NAMALWA (cell line): ENCODE data around the gene CD8B.
A peak's percentile ranks its signal among the peaks of the same experiment; 100 is the strongest.
"Not testable (repeated sequence)": the region's sequence is repeated elsewhere in the genome, so short reads cannot be mapped to it uniquely, and the experiment has no call there.

Experiments used
- DNase-seq: peaks from one replicate; pipeline ENCODE4 v3.0.0-alpha.2; 2015; ENCODE audit warnings: low spot score

The CD8B gene

GRCh38 chr2:86835548-86835889 is 26.2 kb downstream of the CD8B start:
- DNase-seq, result not testable (repeated sequence)

GRCh38 chr2:86833315-86833714 is 28.4 kb downstream of the CD8B start:
- no peak for DNase-seq

- DNase-seq, result no peak
These were observed 29.2 kb downstream of the CD8B start for GRCh38 chr2:86832334-86833096.

GRCh38 chr2:86831537-86831936 is 30.1 kb downstream of the CD8B start:
- DNase-seq, result no peak

- DNase-seq, result no peak
These were observed 34.7 kb downstream of the CD8B start for GRCh38 chr2:86826951-86827350.

- DNase-seq, result no peak
These were observed 35.8 kb downstream of the CD8B start for GRCh38 chr2:86825693-86826381.

- DNase-seq, result no peak
These were observed 36.5 kb downstream of the CD8B start for GRCh38 chr2:86825036-86825692.

- DNase-seq, result no peak
These were observed 38.9 kb downstream of the CD8B start for GRCh38 chr2:86822668-86823345.

- DNase-seq, result no peak
These were observed 39.8 kb downstream of the CD8B start for GRCh38 chr2:86821842-86822241.

- no peak for DNase-seq
These were observed 40.4 kb downstream of the CD8B start for GRCh38 chr2:86821306-86821705.

- DNase-seq, result no peak
These were observed 42.7 kb downstream of the CD8B start for GRCh38 chr2:86818957-86819356.

GRCh38 chr2:86818114-86818801 is 43.4 kb downstream of the CD8B start:
- DNase-seq, result no peak

- no peak for DNase-seq
These were observed 46.1 kb downstream of the CD8B start for GRCh38 chr2:86815611-86816010.

- DNase-seq, result no peak
These were observed 52.1 kb downstream of the CD8B start for GRCh38 chr2:86809481-86810121.

GRCh38 chr2:86808315-86809161 is 53.1 kb downstream of the CD8B start:
- peak; percentile 90 for DNase-seq

GRCh38 chr2:86807468-86808275 is 54.0 kb downstream of the CD8B start:
- DNase-seq, result no peak

- DNase-seq, result no peak
These were observed 54.6 kb downstream of the CD8B start for GRCh38 chr2:86807133-86807467.

GRCh38 chr2:86806059-86806857 is 55.4 kb downstream of the CD8B start:
- DNase-seq, result no peak
